K562 (cell line): ENCODE data around the gene SH3BP4. TPM values are rescaled to one million over a fixed set of nuclear protein-coding genes. Genes with fewer than 3 reads are reported as not detected.

ENCODE experiments used
- ATAC-seq: fragments of 200-7000 bp; cut with Tn5 transposase; 3 replicates; pipeline ENCODE4 v1.9.1; 2020; ENCODE audit warnings: moderate library complexity
- BruUV-seq: library from RNA; stranded (reverse); fragments of 400-500 nt; replicated peaks from 2 replicates; lab custom pipeline; 2021; lab: Mats Ljungman, UMichigan
- CTCF ChIA-PET: fragments of 300-600 bp; formaldehyde crosslinking; extraction: SDS; loops from one replicate; lab custom pipeline; 2021; ENCODE audit warnings: low intra/inter-chr PET ratio; lab: Yijun Ruan, JAX
- POLR2A ChIA-PET: fragments of 300-600, 350-650 bp; sonication (Branson Sonifier 250); formaldehyde crosslinking; extraction: SDS; loops from one replicate; lab custom pipeline; 2021; ENCODE audit warnings: antibody characterized with exemption, inconsistent platforms; lab: Yijun Ruan, JAX
- DNase-seq, 4 experiments: peaks; one replicate each; pipeline versions ENCODE4 v3.0.0 to v3.0.0-alpha.2; 2011 to 2018; ENCODE audit warnings: low spot score in 3 of 4, mixed read lengths in 3 of 4; ENCODE audit errors: extremely low read depth in 1 of 4
- FAIRE-seq: peaks from 2 replicates; lab custom pipeline; 2011; peaks lifted over from hg19 to GRCh38; lab: Jason Lieb, UNC
- H2AFZ ChIP-seq: 2 replicates; pipeline ENCODE4 v1.6.0; 2011; ENCODE audit warnings: low read depth, low read length, control low read depth, inconsistent platforms
- H3K27ac ChIP-seq: fragments of 200-600 bp; 3 replicates; pipeline ENCODE4 v1.8.0; 2011; ENCODE audit warnings: low read depth, mild to moderate bottlenecking, control low read depth, inconsistent platforms, low read length, moderate library complexity, mixed read lengths; ENCODE audit errors: extremely low read depth
- H3K27me3 ChIP-seq, 2 experiments: fragments of 300-600 bp in 1 of 2; 2 replicates in 1 of 2; 3 replicates in 1 of 2; pipeline versions ENCODE4 v1.6.0 to v1.8.0; 2011; ENCODE audit warnings: inconsistent platforms in 2 of 2, low read length in 2 of 2, mild to moderate bottlenecking in 1 of 2, mixed read lengths in 1 of 2, moderate library complexity in 1 of 2; ENCODE audit not compliant: control insufficient read depth in 2 of 2, insufficient read depth in 2 of 2
- H3K36me3 ChIP-seq: fragments of 300-600 bp; 3 replicates; pipeline ENCODE4 v1.8.0; 2011; ENCODE audit warnings: mild to moderate bottlenecking, low read length, inconsistent platforms; ENCODE audit not compliant: control insufficient read depth, insufficient read depth
- H3K4me1 ChIP-seq, 2 experiments: fragments of 200-600 bp in 1 of 2; replicated peaks in 1 of 2; 2 replicates in 1 of 2; 3 replicates in 1 of 2; pipeline versions ENCODE4 v1.5.1 to v1.8.0; 2011; ENCODE audit warnings: inconsistent platforms in 2 of 2, low read length in 2 of 2, mild to moderate bottlenecking in 1 of 2, mixed read lengths in 1 of 2, moderate library complexity in 1 of 2; ENCODE audit not compliant: control insufficient read depth in 2 of 2, insufficient read depth in 2 of 2
- H3K4me2 ChIP-seq: 2 replicates; pipeline ENCODE4 v1.6.1; 2011; ENCODE audit warnings: low read length, control low read depth, inconsistent platforms, mixed read lengths; ENCODE audit not compliant: insufficient read depth
- H3K4me3 ChIP-seq: fragments of 200-600 bp; sonication (generic), shearing (Covaris generic); 2 replicates; pipeline ENCODE4 v1.5.1; 2016; ENCODE audit warnings: control low read depth, inconsistent platforms
- H3K79me2 ChIP-seq: fragments of 200-600 bp; 3 replicates; pipeline ENCODE4 v1.8.0; 2011; ENCODE audit warnings: low read length, inconsistent platforms; ENCODE audit not compliant: control insufficient read depth, insufficient read depth
- H3K9ac ChIP-seq, 2 experiments: 2 replicates each; pipeline versions ENCODE4 v1.6.0 to v1.6.1; 2011; ENCODE audit warnings: low read depth in 2 of 2, low read length in 2 of 2, control low read depth in 1 of 2, inconsistent platforms in 1 of 2, mild to moderate bottlenecking in 1 of 2, mixed read lengths in 1 of 2; ENCODE audit not compliant: insufficient read depth in 1 of 2
- H3K9me1 ChIP-seq: one replicate; pipeline ENCODE4 v1.6.0; 2011; ENCODE audit warnings: inconsistent platforms, mild to moderate bottlenecking, low read length, moderate library complexity; ENCODE audit not compliant: control insufficient read depth, insufficient read depth
- H3K9me3 ChIP-seq: replicated peaks from 2 replicates; pipeline ENCODE4 v1.5.1; 2011; ENCODE audit warnings: low read depth, low read length, inconsistent platforms; ENCODE audit not compliant: control insufficient read depth, insufficient read depth
- H4K20me1 ChIP-seq: replicated peaks from 2 replicates; pipeline ENCODE4 v1.6.1; 2011; ENCODE audit warnings: low read length, inconsistent platforms, mixed read lengths; ENCODE audit not compliant: control insufficient read depth, insufficient read depth
- FOXK1 ChIP-seq: sonication (generic); formaldehyde crosslinking; IDR thresholded peaks from 2 replicates; pipeline ENCODE4 v1.8.0; 2022; ENCODE audit warnings: missing genetic modification reagents, mild to moderate bottlenecking, borderline replicate concordance
- HDAC1 ChIP-seq, 2 experiments: fragments of 450-650 bp; IDR thresholded peaks; 2 replicates each; pipeline ENCODE4 v1.6.1; 2016 to 2017; ENCODE audit warnings: inconsistent platforms in 1 of 2, mild to moderate bottlenecking in 1 of 2, moderate library complexity in 1 of 2
- HOXB6 ChIP-seq: fragments of 250-450 bp; sonication (Bioruptor Pico); IDR thresholded peaks from 2 replicates; pipeline ENCODE4 v1.5.1; 2022; ENCODE audit warnings: mild to moderate bottlenecking, borderline replicate concordance
- IFI16 ChIP-seq: fragments of 250-450 bp; sonication (Bioruptor Pico); IDR thresholded peaks from 2 replicates; pipeline ENCODE4 v2.1.2; 2022; ENCODE audit warnings: mild to moderate bottlenecking, inconsistent platforms
- KAT7 ChIP-seq: sonication (generic); formaldehyde crosslinking; IDR thresholded peaks from 2 replicates; pipeline ENCODE4 v1.8.0; 2022; ENCODE audit warnings: missing genetic modification reagents, mild to moderate bottlenecking, borderline replicate concordance
- POLR3G ChIP-seq: IDR thresholded peaks from 2 replicates; pipeline ENCODE4 v1.6.1; 2011; ENCODE audit not compliant: insufficient read length, insufficient replicate concordance; ENCODE audit errors: extremely low read depth
- SMAD4 ChIP-seq: fragments of 250-450 bp; sonication (Bioruptor Pico); conservative IDR thresholded peaks from 2 replicates; pipeline ENCODE4 v1.8.0; 2021; ENCODE audit warnings: inconsistent platforms, mild to moderate bottlenecking, moderate library complexity
- YBX1 ChIP-seq: fragments of 450-650 bp; IDR thresholded peaks from 2 replicates; pipeline ENCODE4 v1.7.1; 2016; ENCODE audit warnings: mild to moderate bottlenecking
- ZNF184 ChIP-seq: sonication (generic); formaldehyde crosslinking; IDR thresholded peaks from 2 replicates; pipeline ENCODE4 v1.5.0; 2020; ENCODE audit warnings: missing genetic modification reagents
- WGBS: fragments of 100-300 bp; shearing (Covaris generic); methylation state at CpG from one replicate; pipeline ENCODE4 v1.1.6; 2016; ENCODE audit warnings: low coverage, mixed read lengths; ENCODE audit not compliant: insufficient coverage; ENCODE audit errors: missing lambda C conversion rate; 5-methylcytosine and 5-hydroxymethylcytosine counted together
- in situ Hi-C: fragments of 300-500 bp; cut with MboI; formaldehyde crosslinking; loops from 4 replicates; pipeline ENCODE4 v1.15.0; 2018; ENCODE audit warnings: inconsistent platforms, mixed read lengths
- intact Hi-C: fragments of 100-400 bp; cut with micrococcal nuclease; formaldehyde crosslinking; loops from 2 replicates; pipeline ENCODE4 v1.14.2; 2022
- polyA plus RNA-seq, 8 experiments: library from polyadenylated mRNA; depleted of rRNA in 4 of 8; stranded (reverse) in 5 of 8; unstranded in 3 of 8; fragments of >200 nt; fragmentation: Nextera tagmentation in 2 of 8; fragmentation: Illumina TruSeq in 1 of 8; extraction: Ambion mirVana in 2 of 8; extraction: Trizol in 1 of 8; gene quantifications; 2 replicates each; pipeline versions ENCODE4 v1.2.1 to v1.2.3, GENCODE V29; 2011 to 2014; ENCODE audit warnings: inconsistent platforms in 1 of 8, missing spikeins in 1 of 8
- total RNA-seq, 7 experiments: library from RNA; depleted of rRNA in 6 of 7; stranded (reverse); fragments of >200 nt in 6 of 7; fragmentation: Illumina TruSeq in 2 of 7; extraction: Trizol in 2 of 7; gene quantifications; 2 replicates each; pipeline versions ENCODE4 v1.2.1 to v1.2.3, GENCODE V29; 2011 to 2021; ENCODE audit warnings: low replicate concordance in 1 of 7
- TF ChIP-seq, protein P1 (sequence below), 2 experiments: fragments of 450-650 bp; IDR thresholded peaks; 2 replicates each; pipeline ENCODE4 v1.6.1; 2016; ENCODE audit warnings: mild to moderate bottlenecking in 2 of 2, borderline replicate concordance in 1 of 2, low read depth in 1 of 2, moderate library complexity in 1 of 2
- TF ChIP-seq, protein P2 (sequence below): sonication (generic); formaldehyde crosslinking; IDR thresholded peaks from 2 replicates; pipeline ENCODE4 v1.8.0; 2022; ENCODE audit warnings: missing genetic modification reagents, mild to moderate bottlenecking, borderline replicate concordance

SH3BP4 gene
- total and polyA plus RNA-seq, 9 of the 15 experiments (the other 6 are each of a cell fraction or from before 2014, with no cell fraction given): 0.03 to 0.28 (median 0.27) TPM; not detected in 6

GRCh38 chr2:234970099-234970440 is 18.3 kb downstream of the SH3BP4 start (continued):
- TF ChIP-seq, protein P1, sequence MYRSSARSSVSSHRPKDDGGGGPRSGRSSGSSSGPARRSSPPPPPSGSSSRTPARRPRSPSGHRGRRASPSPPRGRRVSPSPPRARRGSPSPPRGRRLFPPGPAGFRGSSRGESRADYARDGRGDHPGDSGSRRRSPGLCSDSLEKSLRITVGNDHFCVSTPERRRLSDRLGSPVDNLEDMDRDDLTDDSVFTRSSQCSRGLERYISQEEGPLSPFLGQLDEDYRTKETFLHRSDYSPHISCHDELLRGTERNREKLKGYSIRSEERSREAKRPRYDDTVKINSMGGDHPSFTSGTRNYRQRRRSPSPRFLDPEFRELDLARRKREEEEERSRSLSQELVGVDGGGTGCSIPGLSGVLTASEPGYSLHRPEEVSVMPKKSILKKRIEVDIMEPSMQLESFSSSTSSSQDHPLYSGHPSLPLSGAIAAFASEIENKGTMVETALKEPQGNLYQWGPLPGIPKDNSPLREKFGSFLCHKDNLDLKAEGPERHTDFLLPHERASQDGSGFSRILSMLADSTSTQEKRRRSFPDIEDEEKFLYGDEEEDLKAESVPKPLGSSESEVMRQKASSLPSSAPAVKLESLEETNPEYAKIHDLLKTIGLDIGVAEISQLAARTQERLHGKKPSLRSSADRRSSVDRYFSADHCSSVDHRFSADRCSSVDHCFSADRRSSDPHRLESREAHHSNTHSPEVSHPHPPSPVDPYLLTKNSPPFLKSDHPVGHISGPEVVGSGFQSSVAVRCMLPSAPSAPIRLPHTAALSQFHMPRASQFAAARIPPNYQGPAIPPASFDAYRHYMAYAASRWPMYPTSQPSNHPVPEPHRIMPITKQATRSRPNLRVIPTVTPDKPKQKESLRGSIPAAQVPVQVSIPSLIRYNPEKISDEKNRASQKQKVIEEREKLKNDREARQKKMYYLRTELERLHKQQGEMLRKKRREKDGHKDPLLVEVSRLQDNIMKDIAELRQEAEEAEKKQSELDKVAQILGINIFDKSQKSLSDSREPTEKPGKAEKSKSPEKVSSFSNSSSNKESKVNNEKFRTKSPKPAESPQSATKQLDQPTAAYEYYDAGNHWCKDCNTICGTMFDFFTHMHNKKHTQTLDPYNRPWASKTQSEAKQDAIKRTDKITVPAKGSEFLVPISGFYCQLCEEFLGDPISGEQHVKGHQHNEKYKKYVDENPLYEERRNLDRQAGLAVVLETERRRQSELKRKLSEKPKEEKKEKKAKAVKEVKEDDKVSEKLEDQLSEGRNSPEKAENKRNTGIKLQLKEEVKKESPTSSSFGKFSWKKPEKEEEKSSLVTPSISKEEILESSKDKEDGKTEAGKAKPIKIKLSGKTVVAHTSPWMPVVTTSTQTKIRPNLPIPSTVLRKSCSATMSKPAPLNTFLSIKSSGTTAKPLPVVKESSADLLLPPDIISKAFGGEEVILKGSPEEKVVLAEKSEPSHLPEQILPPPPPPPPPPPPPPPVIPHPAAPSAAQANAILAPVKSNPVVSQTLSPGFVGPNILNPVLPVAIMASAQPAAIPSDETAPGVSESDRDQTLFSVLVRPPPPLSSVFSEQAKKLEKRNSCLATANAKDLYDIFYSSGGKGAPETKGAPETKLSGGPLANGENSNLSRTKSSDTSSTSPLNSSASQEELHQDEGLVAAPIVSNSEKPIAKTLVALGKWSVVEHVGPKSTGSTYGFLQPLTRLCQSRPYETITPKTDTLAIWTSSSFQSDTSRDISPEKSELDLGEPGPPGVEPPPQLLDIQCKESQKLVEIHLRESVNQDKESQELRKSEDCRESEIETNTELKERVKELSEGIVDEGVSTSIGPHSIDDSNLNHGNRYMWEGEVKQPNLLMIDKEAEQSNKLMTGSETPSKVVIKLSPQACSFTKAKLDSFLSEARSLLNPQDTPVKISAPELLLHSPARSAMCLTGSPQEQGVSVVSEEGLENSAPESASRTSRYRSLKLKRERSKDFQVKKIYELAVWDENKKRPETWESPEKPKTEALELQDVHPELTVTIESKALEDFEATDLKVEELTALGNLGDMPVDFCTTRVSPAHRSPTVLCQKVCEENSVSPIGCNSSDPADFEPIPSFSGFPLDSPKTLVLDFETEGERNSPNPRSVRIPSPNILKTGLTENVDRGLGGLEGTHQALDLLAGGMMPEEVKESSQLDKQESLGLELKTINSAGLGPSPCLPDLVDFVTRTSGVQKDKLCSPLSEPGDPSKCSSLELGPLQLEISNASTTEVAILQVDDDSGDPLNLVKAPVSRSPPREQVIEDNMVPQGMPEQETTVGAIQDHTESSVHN (IDR thresholded peaks at IDR 0.05; ENCODE audit: borderline replicate concordance in 1 of 2, low read depth in 1 of 2): no peak
- no peak for TF ChIP-seq HDAC1 (IDR thresholded peaks at IDR 0.05)

GRCh38 chr2:234970477-234970882 is 18.7 kb downstream of the SH3BP4 start:
- Histone ChIP-seq H3K9me1 (no peaks in the 10 kb centered on the region), H3K4me1 (no peaks in the 10 kb centered on the region), H3K9ac (no peak overlapping the region), H3K36me3 (no peaks in the 10 kb centered on the region), H2AFZ (no peak overlapping the region), H3K4me2 (no peak overlapping the region), H3K27ac (no peak overlapping the region), H4K20me1 (no peaks in the 10 kb centered on the region), H3K9me3 (no peaks in the 10 kb centered on the region), H3K4me3 (no peak overlapping the region), H3K27me3 (peaks cover 5 to 35% of the 10 kb centered on the region in 2 experiments; a peak in 4 of 5 replicates), H3K79me2 (no peaks in the 10 kb centered on the region)
- no peak for ATAC-seq
- in situ Hi-C loops: no loop called here
- FAIRE-seq: no peak
- POLR2A ChIA-PET: no interaction called here
- intact Hi-C loops: no loop called here
- 0% methylated on average over 10 of the region's 13 CpGs for WGBS
- BruUV-seq: no TSS peak
- CTCF ChIA-PET: no interaction called here
- no peak for DNase-seq
- no peak for TF ChIP-seq IFI16 (CRISPR knock-in tag)
- no peak for TF ChIP-seq YBX1
- TF ChIP-seq, protein P2, sequence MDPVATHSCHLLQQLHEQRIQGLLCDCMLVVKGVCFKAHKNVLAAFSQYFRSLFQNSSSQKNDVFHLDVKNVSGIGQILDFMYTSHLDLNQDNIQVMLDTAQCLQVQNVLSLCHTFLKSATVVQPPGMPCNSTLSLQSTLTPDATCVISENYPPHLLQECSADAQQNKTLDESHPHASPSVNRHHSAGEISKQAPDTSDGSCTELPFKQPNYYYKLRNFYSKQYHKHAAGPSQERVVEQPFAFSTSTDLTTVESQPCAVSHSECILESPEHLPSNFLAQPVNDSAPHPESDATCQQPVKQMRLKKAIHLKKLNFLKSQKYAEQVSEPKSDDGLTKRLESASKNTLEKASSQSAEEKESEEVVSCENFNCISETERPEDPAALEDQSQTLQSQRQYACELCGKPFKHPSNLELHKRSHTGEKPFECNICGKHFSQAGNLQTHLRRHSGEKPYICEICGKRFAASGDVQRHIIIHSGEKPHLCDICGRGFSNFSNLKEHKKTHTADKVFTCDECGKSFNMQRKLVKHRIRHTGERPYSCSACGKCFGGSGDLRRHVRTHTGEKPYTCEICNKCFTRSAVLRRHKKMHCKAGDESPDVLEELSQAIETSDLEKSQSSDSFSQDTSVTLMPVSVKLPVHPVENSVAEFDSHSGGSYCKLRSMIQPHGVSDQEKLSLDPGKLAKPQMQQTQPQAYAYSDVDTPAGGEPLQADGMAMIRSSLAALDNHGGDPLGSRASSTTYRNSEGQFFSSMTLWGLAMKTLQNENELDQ: no peak
- TF ChIP-seq HOXB6 (CRISPR knock-in tag): no peak
- TF ChIP-seq POLR3G: no peak
- TF ChIP-seq SMAD4: no peak
- no peak for TF ChIP-seq ZNF184 (CRISPR knock-in tag)
- TF ChIP-seq FOXK1: no peak
- TF ChIP-seq KAT7 (CRISPR knock-in tag): no peak
